K562 (cell line): ENCODE results near the gene KCTD18. TPM values are rescaled to one million over a fixed set of nuclear protein-coding genes. Genes with fewer than 3 reads are reported as not detected.

ENCODE experiments used
- ARID1B ChIP-seq: fragments of 450-650 bp; IDR thresholded peaks from 2 replicates; pipeline ENCODE4 v1.6.1; 2016; ENCODE audit warnings: antibody characterized with exemption, mild to moderate bottlenecking, inconsistent platforms
- GABPB2 ChIP-seq: fragments of 250-450 bp; sonication (Bioruptor Pico); conservative IDR thresholded peaks from 2 replicates; pipeline ENCODE4 v1.5.1; 2021; ENCODE audit warnings: mild to moderate bottlenecking
- IRF2 ChIP-seq: sonication (generic); formaldehyde crosslinking; IDR thresholded peaks from 2 replicates; pipeline ENCODE4 v1.8.1; 2022; ENCODE audit warnings: mild to moderate bottlenecking, missing genetic modification reagents
- KAT2B ChIP-seq: IDR thresholded peaks from one replicate; pipeline ENCODE4 v1.6.1; 2012; ENCODE audit warnings: low read depth, mild to moderate bottlenecking, control low read depth, inconsistent platforms, low read length, moderate library complexity
- MAFF ChIP-seq: IDR thresholded peaks from 2 replicates; pipeline ENCODE4 v1.6.1; 2012; ENCODE audit warnings: low read length, improper control_type of control experiment
- MGA ChIP-seq: fragments of 450-650 bp; IDR thresholded peaks from 2 replicates; pipeline ENCODE4 v1.6.1; 2016; ENCODE audit warnings: mild to moderate bottlenecking, moderate library complexity
- MTF1 ChIP-seq: fragments of 250-450 bp; sonication (Bioruptor Pico); IDR thresholded peaks from 2 replicates; pipeline ENCODE4 v1.9.0; 2021; ENCODE audit warnings: moderate library complexity, mild to moderate bottlenecking, inconsistent platforms, borderline replicate concordance
- NUFIP1 ChIP-seq: fragments of 450-650 bp; IDR thresholded peaks from 2 replicates; pipeline ENCODE4 v1.6.1; 2018; ENCODE audit not compliant: partially characterized antibody
- PRMT5 ChIP-seq: sonication (generic); formaldehyde crosslinking; IDR thresholded peaks from 2 replicates; pipeline ENCODE4 v1.5.0; 2020; ENCODE audit warnings: missing genetic modification reagents
- RAD21 ChIP-seq, 2 experiments: fragments of 250-450 bp in 1 of 2; fragments of 450-650 bp in 1 of 2; sonication (Bioruptor Pico) in 1 of 2; formaldehyde crosslinking in 1 of 2; IDR thresholded peaks in 1 of 2; conservative IDR thresholded peaks in 1 of 2; 2 replicates each; pipeline versions ENCODE4 v1.4.0 to v1.8.0; 2020 to 2022; ENCODE audit warnings: mild to moderate bottlenecking in 2 of 2, moderate library complexity in 1 of 2
- RB1 ChIP-seq: fragments of 450-650 bp; IDR thresholded peaks from 2 replicates; pipeline ENCODE4 v1.6.1; 2017; ENCODE audit warnings: low read depth, mild to moderate bottlenecking
- SMC3 ChIP-seq: conservative IDR thresholded peaks from 2 replicates; pipeline ENCODE4 v1.6.1; 2011; ENCODE audit warnings: low read depth, low read length, improper control_type of control experiment; ENCODE audit not compliant: insufficient read depth
- SPI1 ChIP-seq: IDR thresholded peaks from 2 replicates; pipeline ENCODE4 v1.6.1; 2011; ENCODE audit warnings: low read depth, low read length, control low read depth, borderline replicate concordance
- SREBF2 ChIP-seq: sonication (generic); formaldehyde crosslinking; IDR thresholded peaks from 2 replicates; pipeline ENCODE4 v1.4.0; 2020; ENCODE audit warnings: mild to moderate bottlenecking, missing genetic modification reagents
- STAG1 ChIP-seq: sonication (generic); formaldehyde crosslinking; IDR thresholded peaks from 2 replicates; pipeline ENCODE4 v1.5.0; 2020; ENCODE audit warnings: missing genetic modification reagents, borderline replicate concordance
- TAF7 ChIP-seq: fragments of 450-650 bp; IDR thresholded peaks from 2 replicates; pipeline ENCODE4 v1.6.1; 2016; ENCODE audit warnings: missing genetic modification characterization, missing compliant biosample characterization
- THAP7 ChIP-seq: fragments of 250-450 bp; sonication (Bioruptor Pico); IDR thresholded peaks from 2 replicates; pipeline ENCODE4 v1.5.0; 2021
- ZNF140 ChIP-seq: fragments of 250-450 bp; sonication (Bioruptor Pico); IDR thresholded peaks from 2 replicates; pipeline ENCODE4 v1.8.0; 2021; ENCODE audit warnings: moderate library complexity, mild to moderate bottlenecking, inconsistent platforms
- ZNF217 ChIP-seq: sonication (generic); formaldehyde crosslinking; IDR thresholded peaks from 2 replicates; pipeline ENCODE4 v1.8.0; 2022; ENCODE audit warnings: mild to moderate bottlenecking, missing genetic modification reagents
- polyA plus RNA-seq, 8 experiments: library from polyadenylated mRNA; depleted of rRNA in 4 of 8; stranded (reverse) in 5 of 8; unstranded in 3 of 8; fragments of >200 nt; fragmentation: Nextera tagmentation in 2 of 8; fragmentation: Illumina TruSeq in 1 of 8; extraction: Ambion mirVana in 2 of 8; extraction: Trizol in 1 of 8; gene quantifications; 2 replicates each; pipeline versions ENCODE4 v1.2.1 to v1.2.3, GENCODE V29; 2011 to 2014; ENCODE audit warnings: inconsistent platforms in 1 of 8, missing spikeins in 1 of 8
- total RNA-seq, 7 experiments: library from RNA; depleted of rRNA in 6 of 7; stranded (reverse); fragments of >200 nt in 6 of 7; fragmentation: Illumina TruSeq in 2 of 7; extraction: Trizol in 2 of 7; gene quantifications; 2 replicates each; pipeline versions ENCODE4 v1.2.1 to v1.2.3, GENCODE V29; 2011 to 2021; ENCODE audit warnings: low replicate concordance in 1 of 7

KCTD18 gene
- total and polyA plus RNA-seq, 9 of the 15 experiments (the other 6 are each of a cell fraction or from before 2014, with no cell fraction given) = 0.39 to 5.4 (median 3.8) TPM

GRCh38 chr2:200483729-200484198 lies 26.1 kb downstream of the KCTD18 start (continued):
- TF ChIP-seq MGA = no peak
- TF ChIP-seq IRF2 (CRISPR knock-in tag) = no peak
- TF ChIP-seq ZNF217 = no peak
- TF ChIP-seq RAD21 (CRISPR knock-in tag; conservative IDR thresholded peaks at IDR 0.05 in 1 of 2, IDR thresholded peaks at IDR 0.05 in 1 of 2) = peak; percentile 27 to 70; a peak in 3 of 4 replicates
- no peak for TF ChIP-seq SPI1
- no peak for TF ChIP-seq MAFF
- no peak for TF ChIP-seq ZNF140 (CRISPR knock-in tag)
- TF ChIP-seq RB1 = no peak
- TF ChIP-seq TAF7 (tag) = no peak
- TF ChIP-seq PRMT5 = no peak
- TF ChIP-seq MTF1 (CRISPR knock-in tag) = no peak
- no peak for TF ChIP-seq KAT2B
- TF ChIP-seq SREBF2 (CRISPR knock-in tag) = no peak
- TF ChIP-seq THAP7 (CRISPR knock-in tag) = no peak
- peak; percentile 79 for TF ChIP-seq STAG1 (CRISPR knock-in tag)
- no peak for TF ChIP-seq GABPB2
- TF ChIP-seq ARID1B = no peak
- TF ChIP-seq NUFIP1 = no peak
- TF ChIP-seq SMC3 = peak; percentile 62
